Epithelial cell of esophagus (primary cell): Measurements from ENCODE around the gene ITSN1.
A peak's percentile ranks its signal among the peaks of the same experiment; 100 is the strongest.

Source experiments
- DNase-seq: peaks from one replicate; pipeline ENCODE4 v3.0.0; 2010; ENCODE audit warnings: low read depth
- H3K4me3 ChIP-seq: 2 replicates; pipeline ENCODE4 v1.5.1; 2011; ENCODE audit warnings: mild to moderate bottlenecking, low read length, control low read depth
- CTCF ChIP-seq: IDR thresholded peaks from 2 replicates; pipeline ENCODE4 v1.5.1; 2011; ENCODE audit warnings: low read depth, mild to moderate bottlenecking, low read length, control low read depth, inconsistent platforms; ENCODE audit not compliant: insufficient read depth; ENCODE audit errors: missing control alignments

ITSN1 gene

GRCh38 chr21:33931799-33932390 lies 289.6 kb downstream of the ITSN1 start:
- H3K4me3 ChIP-seq, result peak overlapping the region; percentile 64
- no peak for TF ChIP-seq CTCF
- no peak for DNase-seq

GRCh38 chr21:33932731-33933130 lies 290.4 kb downstream of the ITSN1 start:
- no peak for TF ChIP-seq CTCF
- no peak for DNase-seq
- H3K4me3 ChIP-seq, result peak overlapping the region; percentile 64

- no peak for DNase-seq
- H3K4me3 ChIP-seq, result no peak overlapping the region
- TF ChIP-seq CTCF, result no peak
These were observed 294.2 kb downstream of the ITSN1 start for GRCh38 chr21:33936301-33937038.

GRCh38 chr21:33937146-33937545 lies 294.8 kb downstream of the ITSN1 start:
- DNase-seq, result no peak
- no peak for TF ChIP-seq CTCF
- no peak overlapping the region for H3K4me3 ChIP-seq

GRCh38 chr21:33937931-33938339 lies 295.6 kb downstream of the ITSN1 start:
- DNase-seq, result no peak
- no peak overlapping the region for H3K4me3 ChIP-seq
- TF ChIP-seq CTCF, result no peak

- no peak for DNase-seq
- H3K4me3 ChIP-seq, result no peak overlapping the region
- TF ChIP-seq CTCF, result no peak
These were observed 296.1 kb downstream of the ITSN1 start for GRCh38 chr21:33938381-33938780.

GRCh38 chr21:33939226-33939625 lies 296.9 kb downstream of the ITSN1 start:
- DNase-seq, result no peak
- no peak overlapping the region for H3K4me3 ChIP-seq
- TF ChIP-seq CTCF, result no peak
